Endodermal cell (in vitro differentiated cells): ENCODE results near the gene MRFAP1. TPM values are rescaled to one million over a fixed set of nuclear protein-coding genes. Genes with fewer than 3 reads are reported as not detected.

Experiments
- DNase-seq: peaks from one replicate; pipeline ENCODE4 v3.0.0-alpha.2; 2017
- H3K27ac ChIP-seq: 2 replicates; pipeline ENCODE4 v1.5.1; 2013; ENCODE audit warnings: mild to moderate bottlenecking, low read depth, low read length, moderate library complexity
- H3K27me3 ChIP-seq: 2 replicates; pipeline ENCODE4 v1.6.1; 2013; ENCODE audit warnings: mild to moderate bottlenecking, low read length, moderate library complexity; ENCODE audit not compliant: insufficient read depth, control insufficient read depth, poor library complexity, severe bottlenecking
- H3K36me3 ChIP-seq: 2 replicates; pipeline ENCODE4 v1.7.0; 2013; ENCODE audit warnings: mild to moderate bottlenecking, low read length, moderate library complexity; ENCODE audit not compliant: control insufficient read depth, insufficient read depth
- H3K4me1 ChIP-seq: one replicate; pipeline ENCODE4 v1.7.0; 2013; ENCODE audit warnings: low read length; ENCODE audit not compliant: control insufficient read depth, insufficient read depth
- H3K4me3 ChIP-seq: 2 replicates; pipeline ENCODE4 v1.5.1; 2013; ENCODE audit warnings: mild to moderate bottlenecking, low read length, moderate library complexity
- H3K9ac ChIP-seq: 2 replicates; pipeline ENCODE4 v1.6.1; 2013; ENCODE audit warnings: mild to moderate bottlenecking, low read length, moderate library complexity; ENCODE audit not compliant: poor library complexity, severe bottlenecking; ENCODE audit errors: extremely low read depth
- H3K9me3 ChIP-seq: 2 replicates; pipeline ENCODE4 v1.6.1; 2013; ENCODE audit warnings: mild to moderate bottlenecking, low read length, moderate library complexity; ENCODE audit not compliant: control insufficient read depth
- H3K27ac Mint-ChIP-seq: 2 replicates; pipeline ENCODE4 v1.8.0; 2020; ENCODE audit warnings: mixed read lengths
- H3K27me3 Mint-ChIP-seq: 2 replicates; pipeline ENCODE4 v1.8.0; 2021; ENCODE audit warnings: mild to moderate bottlenecking, mixed read lengths; ENCODE audit not compliant: insufficient read depth
- H3K36me3 Mint-ChIP-seq: 2 replicates; pipeline ENCODE4 v1.8.0; 2020; ENCODE audit warnings: low read depth, mixed read lengths
- H3K4me1 Mint-ChIP-seq: 2 replicates; pipeline ENCODE4 v1.8.0; 2020; ENCODE audit warnings: mixed read lengths
- H3K4me3 Mint-ChIP-seq: 2 replicates; pipeline ENCODE4 v1.8.0; 2020; ENCODE audit warnings: mild to moderate bottlenecking, moderate library complexity, mixed read lengths
- H3K9me3 Mint-ChIP-seq: 2 replicates; pipeline ENCODE4 v1.8.0; 2020; ENCODE audit warnings: mild to moderate bottlenecking, mixed read lengths
- WGBS, 2 experiments: methylation state at CpG; one replicate each; pipeline versions ENCODE4 v1.1.5 to v1.1.7; 2013; ENCODE audit warnings: missing lambda C conversion rate in 2 of 2, mixed read lengths in 1 of 2; ENCODE audit not compliant: insufficient coverage in 1 of 2, insufficient read length in 1 of 2; 5-methylcytosine and 5-hydroxymethylcytosine counted together
- total RNA-seq, 2 donors: library from RNA; stranded (reverse); fragmentation: NEBNext Ultra II Directional in 1 of 2; extraction: Animal tissue kit (Norgen Biotek cat#: 25700) in 1 of 2; gene quantifications; 2 replicates in 1 of 2; 3 replicates in 1 of 2; pipeline ENCODE4 v1.2.1, GENCODE V29; 2021
- TF ChIP-seq, protein P1 (sequence below): fragments of 200-600 bp; sonication (generic); conservative IDR thresholded peaks from 2 replicates; pipeline ENCODE4 v1.5.0; 2021; ENCODE audit warnings: antibody characterized with exemption, mild to moderate bottlenecking

The MRFAP1 gene
- total RNA-seq, 2 donors from 2014 or later = 231 to 239 TPM

DNA sequence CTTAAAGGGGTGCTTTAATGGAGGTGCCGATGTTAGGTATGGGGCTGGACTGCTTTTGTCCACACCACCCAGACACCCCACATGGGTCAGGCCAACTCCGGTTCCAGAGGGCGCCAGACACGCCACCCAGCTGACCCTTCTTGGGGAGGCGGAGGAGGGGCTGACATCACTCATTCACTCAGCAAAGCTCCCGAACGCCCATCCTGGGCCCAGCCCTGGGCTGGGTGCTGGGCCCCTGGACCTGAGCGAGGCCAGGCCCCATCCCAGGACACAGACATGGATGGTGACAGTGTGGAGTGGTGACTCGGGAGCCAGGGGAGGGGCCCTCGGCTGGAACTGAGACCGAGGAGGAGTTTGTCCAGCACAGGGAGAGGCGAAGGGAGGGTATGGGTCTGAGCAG lies 37.4 kb upstream of the MRFAP1 start:
- H3K9me3 Mint-ChIP-seq = peaks cover 32% of the 10 kb centered on the region
- Histone ChIP-seq H3K4me3 (no peak overlapping the region), H3K4me1 (no peaks in the 10 kb centered on the region), H3K9me3 (peaks cover 9% of the 10 kb centered on the region), H3K27me3 (no peaks in the 10 kb centered on the region), H3K36me3 (peaks cover 26% of the 10 kb centered on the region), H3K27ac (no peak overlapping the region), H3K9ac (no peak overlapping the region)
- H3K36me3 Mint-ChIP-seq = peaks cover 69% of the 10 kb centered on the region
- TF ChIP-seq, protein P1, sequence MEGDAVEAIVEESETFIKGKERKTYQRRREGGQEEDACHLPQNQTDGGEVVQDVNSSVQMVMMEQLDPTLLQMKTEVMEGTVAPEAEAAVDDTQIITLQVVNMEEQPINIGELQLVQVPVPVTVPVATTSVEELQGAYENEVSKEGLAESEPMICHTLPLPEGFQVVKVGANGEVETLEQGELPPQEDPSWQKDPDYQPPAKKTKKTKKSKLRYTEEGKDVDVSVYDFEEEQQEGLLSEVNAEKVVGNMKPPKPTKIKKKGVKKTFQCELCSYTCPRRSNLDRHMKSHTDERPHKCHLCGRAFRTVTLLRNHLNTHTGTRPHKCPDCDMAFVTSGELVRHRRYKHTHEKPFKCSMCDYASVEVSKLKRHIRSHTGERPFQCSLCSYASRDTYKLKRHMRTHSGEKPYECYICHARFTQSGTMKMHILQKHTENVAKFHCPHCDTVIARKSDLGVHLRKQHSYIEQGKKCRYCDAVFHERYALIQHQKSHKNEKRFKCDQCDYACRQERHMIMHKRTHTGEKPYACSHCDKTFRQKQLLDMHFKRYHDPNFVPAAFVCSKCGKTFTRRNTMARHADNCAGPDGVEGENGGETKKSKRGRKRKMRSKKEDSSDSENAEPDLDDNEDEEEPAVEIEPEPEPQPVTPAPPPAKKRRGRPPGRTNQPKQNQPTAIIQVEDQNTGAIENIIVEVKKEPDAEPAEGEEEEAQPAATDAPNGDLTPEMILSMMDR = no peak
- H3K4me1 Mint-ChIP-seq = no peaks in the 10 kb centered on the region
- no peak overlapping the region for H3K27ac Mint-ChIP-seq
- peaks cover 2% of the 10 kb centered on the region for H3K27me3 Mint-ChIP-seq
- 93 to 94% methylated on average over 6 to 12 of the region's 12 CpGs for WGBS, 2 experiments
- no peak overlapping the region for H3K4me3 Mint-ChIP-seq
- no peak for DNase-seq

DNA sequence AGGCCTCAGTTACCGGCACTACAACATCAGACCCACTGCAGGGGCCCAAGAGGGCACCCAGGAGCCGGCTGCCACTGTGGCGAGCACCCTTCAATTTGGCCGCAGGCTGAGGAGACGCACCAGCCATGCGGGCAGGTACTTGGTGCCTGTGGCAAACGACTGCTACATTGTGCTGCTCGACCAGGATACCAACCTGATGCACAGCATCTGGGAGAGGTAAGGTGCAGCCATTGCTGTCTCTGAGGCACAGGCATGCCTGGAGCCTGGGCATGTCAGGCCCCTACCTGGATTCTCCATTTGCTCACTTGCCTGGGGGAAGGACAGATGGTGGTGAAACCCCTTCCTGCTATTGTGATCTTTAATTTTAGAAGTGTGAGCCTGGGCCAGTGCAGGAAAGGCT lies 35.4 kb upstream of the MRFAP1 start:
- no peak overlapping the region for H3K4me3 Mint-ChIP-seq
- TF ChIP-seq, protein P1 = no peak
- peaks cover 71% of the 10 kb centered on the region for H3K36me3 Mint-ChIP-seq
- Histone ChIP-seq H3K27me3 (no peaks in the 10 kb centered on the region), H3K27ac (no peak overlapping the region), H3K9ac (no peak overlapping the region), H3K36me3 (peaks cover 26% of the 10 kb centered on the region), H3K9me3 (peaks cover 9% of the 10 kb centered on the region), H3K4me1 (no peaks in the 10 kb centered on the region), H3K4me3 (no peak overlapping the region)
- DNase-seq = no peak
- no peaks in the 10 kb centered on the region for H3K4me1 Mint-ChIP-seq
- H3K9me3 Mint-ChIP-seq = peaks cover 32% of the 10 kb centered on the region
- WGBS, 2 experiments = 94 to 100% methylated on average over 8 of the region's 8 CpGs
- no peak overlapping the region for H3K27ac Mint-ChIP-seq
- H3K27me3 Mint-ChIP-seq = peaks cover 2% of the 10 kb centered on the region

DNA sequence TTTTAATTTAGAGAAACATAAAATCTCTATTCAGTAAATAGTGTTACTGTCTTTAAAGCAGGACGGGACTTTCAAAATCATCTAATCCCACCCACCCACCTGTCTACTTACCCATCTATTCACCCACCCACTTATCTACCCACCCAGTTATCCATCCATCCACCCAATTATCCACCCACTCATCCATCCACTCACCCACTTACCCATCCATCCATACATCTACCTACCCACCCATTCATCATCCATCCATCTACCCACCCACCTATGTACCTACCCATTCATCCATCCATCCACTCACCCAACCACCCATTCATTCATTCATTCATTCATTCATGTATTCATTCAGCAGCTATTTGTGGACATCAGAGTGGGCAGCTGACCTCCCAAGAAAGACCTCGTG lies 34.9 kb upstream of the MRFAP1 start:
- Mint-ChIP-seq H3K4me3 (no peak overlapping the region), H3K27ac (no peak overlapping the region), H3K27me3 (peaks cover 2% of the 10 kb centered on the region), H3K36me3 (peaks cover 71% of the 10 kb centered on the region), H3K4me1 (no peaks in the 10 kb centered on the region), H3K9me3 (peaks cover 32% of the 10 kb centered on the region)
- Histone ChIP-seq H3K4me3 (no peak overlapping the region), H3K36me3 (peaks cover 26% of the 10 kb centered on the region), H3K27me3 (no peaks in the 10 kb centered on the region), H3K9ac (no peak overlapping the region), H3K27ac (no peak overlapping the region), H3K4me1 (no peaks in the 10 kb centered on the region), H3K9me3 (peaks cover 9% of the 10 kb centered on the region)
- TF ChIP-seq, protein P1 = no peak
- DNase-seq = no peak
- 83 to 97% methylated on average over 1 to 2 of the region's 2 CpGs for WGBS, 2 experiments
